ENCODE measurements around the gene SERPINA1. TPM values are rescaled to one million over a fixed set of nuclear protein-coding genes. Genes with fewer than 3 reads are reported as not detected.

The SERPINA1 gene
- 1 to 10 TPM; 2.6 to 5.5 (median 4.7) TPM for total RNA-seq
- 1 to 10 TPM in 2 of 3 donors, under 1 TPM in 1; 0.78 to 3.0 (median 2.8) TPM for polyA plus RNA-seq
- long read RNA-seq, donor 1, result 0 reads
- long read RNA-seq, donor 2, partial matches to known transcripts, result 2 of 3 reads
- long read RNA-seq, donor 2, other reads (novel, unspliced or antisense), result 1 of 3 reads

DNA sequence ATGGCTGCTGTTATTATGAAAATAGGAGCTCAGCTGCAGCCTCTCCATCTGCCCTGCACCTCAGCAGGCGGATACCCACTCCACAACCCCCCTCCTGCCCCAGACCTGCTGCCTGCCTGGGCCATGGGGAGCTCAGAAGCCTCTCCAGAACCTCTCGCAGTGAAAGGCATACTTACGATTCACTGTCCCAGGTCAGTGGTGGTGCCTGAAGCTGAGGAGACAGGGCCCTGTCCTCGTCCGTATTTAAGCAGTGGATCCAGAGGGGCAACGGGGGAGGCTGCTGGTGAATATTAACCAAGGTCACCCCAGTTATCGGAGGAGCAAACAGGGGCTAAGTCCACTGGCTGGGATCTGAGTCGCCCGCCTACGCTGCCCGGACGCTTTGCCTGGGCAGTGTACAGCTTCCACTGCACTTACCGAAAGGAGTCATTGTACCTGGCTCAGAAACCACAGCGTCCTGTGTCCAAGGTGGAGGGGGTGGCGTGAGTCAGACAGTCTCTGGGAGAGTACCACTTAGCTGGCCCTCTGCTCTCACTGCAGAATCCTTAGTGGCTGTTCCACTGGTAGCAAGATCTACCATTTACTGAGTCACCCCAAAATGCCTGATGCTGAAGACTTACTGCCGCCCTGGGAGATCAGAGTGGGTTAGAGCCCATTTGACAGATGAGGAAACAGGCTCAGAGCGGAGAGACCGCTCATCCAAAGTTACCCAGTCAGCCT is at the start of gene SERPINA1:
Gene SERPINA1 (minus strand): TSS at position 219 of the 720 bp plus-strand sequence. CDS start 5,365 bp downstream, outside the sequence.
- no peak for ATAC-seq
- intact Hi-C loops (cut with DNase I), result no loop called here
- H3K27ac ChIP-seq, result no peak within 1 kb of the TSS
- no peak within 1 kb of the TSS for H3K4me3 ChIP-seq
- H3K4me1 ChIP-seq, result no peaks in the 10 kb centered on the region
- TF ChIP-seq, protein P1, sequence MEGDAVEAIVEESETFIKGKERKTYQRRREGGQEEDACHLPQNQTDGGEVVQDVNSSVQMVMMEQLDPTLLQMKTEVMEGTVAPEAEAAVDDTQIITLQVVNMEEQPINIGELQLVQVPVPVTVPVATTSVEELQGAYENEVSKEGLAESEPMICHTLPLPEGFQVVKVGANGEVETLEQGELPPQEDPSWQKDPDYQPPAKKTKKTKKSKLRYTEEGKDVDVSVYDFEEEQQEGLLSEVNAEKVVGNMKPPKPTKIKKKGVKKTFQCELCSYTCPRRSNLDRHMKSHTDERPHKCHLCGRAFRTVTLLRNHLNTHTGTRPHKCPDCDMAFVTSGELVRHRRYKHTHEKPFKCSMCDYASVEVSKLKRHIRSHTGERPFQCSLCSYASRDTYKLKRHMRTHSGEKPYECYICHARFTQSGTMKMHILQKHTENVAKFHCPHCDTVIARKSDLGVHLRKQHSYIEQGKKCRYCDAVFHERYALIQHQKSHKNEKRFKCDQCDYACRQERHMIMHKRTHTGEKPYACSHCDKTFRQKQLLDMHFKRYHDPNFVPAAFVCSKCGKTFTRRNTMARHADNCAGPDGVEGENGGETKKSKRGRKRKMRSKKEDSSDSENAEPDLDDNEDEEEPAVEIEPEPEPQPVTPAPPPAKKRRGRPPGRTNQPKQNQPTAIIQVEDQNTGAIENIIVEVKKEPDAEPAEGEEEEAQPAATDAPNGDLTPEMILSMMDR (IDR thresholded peaks at IDR 0.05), result no peak
- WGBS, 3 donors, result 80 to 83% (median 81%) methylated on average over 18 of the region's 18 CpGs
- no peak for DNase-seq
- H3K9me3 ChIP-seq, result no peaks in the 10 kb centered on the region
- no peaks in the 10 kb centered on the region for H3K27me3 ChIP-seq (ENCODE audit: insufficient read depth in 3 of 3, low read length in 2 of 3)
- H3K36me3 ChIP-seq (ENCODE audit: insufficient read depth in 1 of 2, low read depth in 1 of 2), result no peaks in the 10 kb centered on the region

DNA sequence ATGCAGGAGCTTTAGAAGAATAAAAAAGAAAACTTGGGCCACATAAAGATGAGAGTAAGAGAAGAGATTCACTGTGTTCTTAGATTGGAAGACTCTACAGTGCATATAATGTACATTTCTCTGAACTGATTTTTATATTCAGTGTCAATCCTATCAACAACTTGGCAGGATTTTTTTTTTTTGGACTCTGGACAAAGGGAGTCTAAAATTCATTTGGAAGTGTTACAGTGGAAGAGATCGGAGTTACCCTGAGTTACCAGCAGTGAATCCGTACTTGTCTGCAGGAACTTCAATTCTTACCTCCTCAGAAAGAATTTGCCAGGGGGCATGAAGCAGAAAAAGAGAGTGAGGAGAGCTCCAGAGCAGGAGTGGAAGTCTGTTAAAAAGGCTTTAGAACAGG is 40.2 kb upstream of the SERPINA1 start:
- H3K4me1 ChIP-seq, result no peaks in the 10 kb centered on the region
- H3K36me3 ChIP-seq (ENCODE audit: insufficient read depth in 1 of 2, low read depth in 1 of 2), result no peaks in the 10 kb centered on the region
- ATAC-seq, result no peak
- no peak overlapping the region for H3K4me3 ChIP-seq
- intact Hi-C loops (cut with DNase I), result loop anchor here in 1 of 2 donors (5.0 to 10.0 kb wide), 2 partner anchors 59 to 256 kb away; no protein-coding TSS in a partner anchor
- peaks cover 0 to 3% (median 0%) of the 10 kb centered on the region in 3 donors for H3K27me3 ChIP-seq (ENCODE audit: insufficient read depth in 3 of 3, low read length in 2 of 3)
- no peak overlapping the region for H3K27ac ChIP-seq
- H3K9me3 ChIP-seq, result no peaks in the 10 kb centered on the region
- WGBS, 3 donors, result 33 to 57% (median 41%) methylated on average over 2 of the region's 2 CpGs
- TF ChIP-seq, protein P1 (IDR thresholded peaks at IDR 0.05), result no peak
- DNase-seq, result no peak

DNA sequence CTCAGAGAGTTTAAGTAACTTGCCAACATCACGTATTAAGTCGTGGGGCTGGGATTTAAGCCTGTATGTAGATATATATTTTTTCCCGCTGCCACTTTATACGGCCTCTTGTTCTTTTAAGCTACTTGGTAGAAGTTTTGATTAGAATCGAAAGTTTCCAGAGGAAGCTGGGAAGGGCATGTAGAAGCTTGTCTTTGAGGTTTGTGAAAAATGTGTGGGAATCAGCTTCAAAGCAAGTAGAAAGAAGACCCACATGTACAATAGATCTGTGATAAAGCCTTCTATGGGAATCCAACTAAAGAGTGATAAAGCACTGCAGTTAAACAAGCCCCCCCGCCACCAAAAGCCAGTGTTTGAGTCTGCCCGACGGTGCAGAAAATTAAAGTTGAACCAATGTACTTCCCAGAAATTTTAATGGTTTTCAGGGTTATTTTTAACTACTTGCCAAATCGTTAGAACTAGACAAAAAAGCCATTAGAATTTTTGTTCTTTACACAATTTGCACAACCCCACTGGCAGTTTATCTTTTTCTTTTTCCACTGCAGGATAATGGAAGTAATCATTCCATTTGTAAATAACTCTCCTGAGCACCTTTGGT is 38.7 kb upstream of the SERPINA1 start:
- no peaks in the 10 kb centered on the region for H3K9me3 ChIP-seq
- H3K4me3 ChIP-seq, result no peak overlapping the region
- no peaks in the 10 kb centered on the region for H3K36me3 ChIP-seq (ENCODE audit: insufficient read depth in 1 of 2, low read depth in 1 of 2)
- ATAC-seq, result no peak
- TF ChIP-seq, protein P1 (IDR thresholded peaks at IDR 0.05), result no peak
- no peak for DNase-seq
- intact Hi-C loops (cut with DNase I), result loop anchor here in 1 of 2 donors (5.0 to 10.0 kb wide), 2 partner anchors 60 to 258 kb away; no protein-coding TSS in a partner anchor
- WGBS, 3 donors, result 80 to 85% (median 80%) methylated on average over 9 of the region's 9 CpGs
- H3K27ac ChIP-seq, result no peak overlapping the region
- no peaks in the 10 kb centered on the region for H3K4me1 ChIP-seq
- H3K27me3 ChIP-seq (ENCODE audit: insufficient read depth in 3 of 3, low read length in 2 of 3), result peaks cover 0 to 7% (median 2%) of the 10 kb centered on the region in 3 donors

DNA sequence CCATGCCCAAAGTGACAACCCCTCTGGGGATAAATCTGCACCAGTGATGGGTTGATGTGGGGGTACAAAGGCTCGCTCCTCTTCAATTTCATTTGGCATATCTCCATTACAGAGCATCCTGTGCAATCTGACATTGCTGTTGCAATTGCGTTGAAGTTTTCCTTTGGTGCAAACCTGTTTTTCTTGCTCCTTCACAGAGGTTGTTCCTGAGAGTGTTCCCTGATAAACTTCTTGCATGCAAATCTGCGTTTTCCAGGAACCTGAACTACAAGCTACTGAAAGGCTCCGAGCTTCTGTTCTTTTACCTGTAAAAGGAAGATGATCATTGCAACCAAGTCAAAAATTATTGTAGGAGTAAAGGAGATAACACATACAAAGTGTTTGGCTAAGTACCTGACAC is 38.1 kb upstream of the SERPINA1 start:
- WGBS, 3 donors, result 81 to 86% (median 86%) methylated on average over 4 of the region's 4 CpGs
- intact Hi-C loops (cut with DNase I), result loop anchor here in 1 of 2 donors (5.0 to 10.0 kb wide), 2 partner anchors 61 to 258 kb away; no protein-coding TSS in a partner anchor
- ATAC-seq, result no peak
- H3K27ac ChIP-seq, result no peak overlapping the region
- no peak overlapping the region for H3K4me3 ChIP-seq
- TF ChIP-seq, protein P1 (IDR thresholded peaks at IDR 0.05), result no peak
- no peak for DNase-seq
- H3K4me1 ChIP-seq, result no peaks in the 10 kb centered on the region
- H3K9me3 ChIP-seq, result no peaks in the 10 kb centered on the region
- H3K36me3 ChIP-seq (ENCODE audit: insufficient read depth in 1 of 2, low read depth in 1 of 2), result no peaks in the 10 kb centered on the region
- peaks cover 0 to 7% (median 2%) of the 10 kb centered on the region in 3 donors for H3K27me3 ChIP-seq (ENCODE audit: insufficient read depth in 3 of 3, low read length in 2 of 3)

All from psoas muscle (tissue), 8 donors.